Measurements from ENCODE around the gene TFE3. TPM values are rescaled to one million over a fixed set of nuclear protein-coding genes. Genes with fewer than 3 reads are reported as not detected.

The TFE3 gene
- total RNA-seq, 1 donor from 2014 or later, result 17.0 TPM

GRCh38 chrX:49061490-49061889, 18.3 kb upstream of the TFE3 start:
- no peak for DNase-seq

- DNase-seq, result no peak
Measured at GRCh38 chrX:49060914-49061313, 17.8 kb upstream of the TFE3 start.

- no peak for DNase-seq
Measured at GRCh38 chrX:49059681-49060085, 16.5 kb upstream of the TFE3 start.

- DNase-seq, result no peak
Measured at GRCh38 chrX:49059201-49059600, 16.0 kb upstream of the TFE3 start.

GRCh38 chrX:49058794-49059193, 15.6 kb upstream of the TFE3 start, which contains the start of gene CCDC120:
CCDC120 (plus strand) TSS chrX:49058999; CDS start chrX:49062042, 3,043 bp downstream.
- no peak for DNase-seq

- no peak for DNase-seq
Measured at GRCh38 chrX:49054073-49054762, 11.1 kb upstream of the TFE3 start.

GRCh38 chrX:49053223-49054072, 10.3 kb upstream of the TFE3 start:
- peak; percentile 55 for DNase-seq

GRCh38 chrX:49043987-49044281, 777 bp upstream of the TFE3 start:
- no peak for DNase-seq

GRCh38 chrX:49042581-49043219, 457 bp downstream of the TFE3 start:
- DNase-seq, result no peak

GRCh38 chrX:49041744-49042580, 1.2 kb downstream of the TFE3 start:
- DNase-seq, result no peak

GRCh38 chrX:49040376-49040955, 2.7 kb downstream of the TFE3 start:
- no peak for DNase-seq

- DNase-seq, result peak; percentile 51
Measured at GRCh38 chrX:49039598-49040375, 3.4 kb downstream of the TFE3 start.

GRCh38 chrX:49037883-49038475, 5.2 kb downstream of the TFE3 start:
- no peak for DNase-seq

GRCh38 chrX:49030283-49030682, 12.9 kb downstream of the TFE3 start:
- DNase-seq, result no peak

- no peak for DNase-seq
Measured at GRCh38 chrX:49029876-49030275, 13.3 kb downstream of the TFE3 start.

- DNase-seq, result no peak
Measured at GRCh38 chrX:49019599-49020249, 23.4 kb downstream of the TFE3 start.

GRCh38 chrX:49019050-49019449, 24.1 kb downstream of the TFE3 start:
- no peak for DNase-seq

- no peak for DNase-seq
Measured at GRCh38 chrX:49003696-49004095, 39.5 kb downstream of the TFE3 start.

GRCh38 chrX:49002091-49002935, 40.8 kb downstream of the TFE3 start, which contains the start of gene GRIPAP1:
GRIPAP1 (minus strand) TSS chrX:49002264; CDS start chrX:49002229, 35 bp downstream.
- DNase-seq, result peak; percentile 96

Data from skin of body (tissue), 2 donors.